IPS-18c (cell line): Measurements from ENCODE around the gene USP22.

Experiments
- H3K4me3 ChIP-seq: 2 replicates; pipeline ENCODE4 v1.7.0; 2013; ENCODE audit warnings: low read depth, mild to moderate bottlenecking, low read length, moderate library complexity; ENCODE audit not compliant: insufficient read depth
- H3K9me3 ChIP-seq: one replicate; pipeline ENCODE4 v1.6.1; 2013; ENCODE audit warnings: mild to moderate bottlenecking, low read length, moderate library complexity; ENCODE audit not compliant: control insufficient read depth, insufficient read depth

USP22 gene

DNA sequence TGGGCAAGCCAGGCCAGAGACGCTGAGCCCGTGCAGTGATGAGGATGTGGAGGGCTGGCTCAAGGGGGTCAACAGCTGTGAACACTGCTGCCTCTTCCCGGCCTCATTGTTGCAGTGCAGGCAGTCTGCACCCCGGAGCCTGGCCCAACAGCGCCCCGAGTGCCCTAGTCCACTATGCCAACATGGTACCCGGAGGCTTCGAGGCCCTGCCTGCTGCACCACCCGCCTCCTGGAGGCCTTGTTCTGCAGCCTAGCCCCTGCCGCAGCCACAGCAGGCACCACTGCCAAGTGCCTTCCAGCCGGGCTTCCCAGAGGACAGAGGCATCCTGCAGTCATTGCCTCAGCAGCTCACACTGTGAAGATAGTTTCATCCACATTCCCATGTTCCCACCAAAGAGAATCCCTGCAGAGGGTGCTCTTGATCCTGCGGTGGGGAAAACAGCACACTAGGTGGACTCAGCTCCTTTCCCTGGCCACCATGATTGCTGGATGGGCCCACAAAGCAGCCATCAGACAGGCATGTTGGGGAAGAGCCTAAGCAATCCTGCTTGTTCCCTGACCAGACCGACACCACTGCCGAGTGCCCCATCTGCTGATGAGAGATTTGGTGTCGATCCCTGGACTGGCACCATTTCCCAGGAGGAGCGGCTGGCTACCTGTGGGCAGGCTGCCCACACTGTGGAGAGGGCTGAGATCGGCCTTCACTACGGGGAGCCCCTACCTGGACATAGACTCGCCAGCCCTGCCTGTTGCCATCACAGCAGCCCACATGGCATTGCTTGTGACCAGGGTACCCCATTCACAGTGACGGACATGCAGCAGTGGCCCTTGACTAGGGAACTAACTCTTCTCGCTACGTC is 44.9 kb downstream of the USP22 start:
- no peak overlapping the region for H3K4me3 ChIP-seq
- H3K9me3 ChIP-seq: peaks cover 6% of the 10 kb centered on the region

- peaks cover 6% of the 10 kb centered on the region for H3K9me3 ChIP-seq
- no peak overlapping the region for H3K4me3 ChIP-seq
Measured at GRCh38 chr17:20996724-20997615, 45.8 kb downstream of the USP22 start.

DNA sequence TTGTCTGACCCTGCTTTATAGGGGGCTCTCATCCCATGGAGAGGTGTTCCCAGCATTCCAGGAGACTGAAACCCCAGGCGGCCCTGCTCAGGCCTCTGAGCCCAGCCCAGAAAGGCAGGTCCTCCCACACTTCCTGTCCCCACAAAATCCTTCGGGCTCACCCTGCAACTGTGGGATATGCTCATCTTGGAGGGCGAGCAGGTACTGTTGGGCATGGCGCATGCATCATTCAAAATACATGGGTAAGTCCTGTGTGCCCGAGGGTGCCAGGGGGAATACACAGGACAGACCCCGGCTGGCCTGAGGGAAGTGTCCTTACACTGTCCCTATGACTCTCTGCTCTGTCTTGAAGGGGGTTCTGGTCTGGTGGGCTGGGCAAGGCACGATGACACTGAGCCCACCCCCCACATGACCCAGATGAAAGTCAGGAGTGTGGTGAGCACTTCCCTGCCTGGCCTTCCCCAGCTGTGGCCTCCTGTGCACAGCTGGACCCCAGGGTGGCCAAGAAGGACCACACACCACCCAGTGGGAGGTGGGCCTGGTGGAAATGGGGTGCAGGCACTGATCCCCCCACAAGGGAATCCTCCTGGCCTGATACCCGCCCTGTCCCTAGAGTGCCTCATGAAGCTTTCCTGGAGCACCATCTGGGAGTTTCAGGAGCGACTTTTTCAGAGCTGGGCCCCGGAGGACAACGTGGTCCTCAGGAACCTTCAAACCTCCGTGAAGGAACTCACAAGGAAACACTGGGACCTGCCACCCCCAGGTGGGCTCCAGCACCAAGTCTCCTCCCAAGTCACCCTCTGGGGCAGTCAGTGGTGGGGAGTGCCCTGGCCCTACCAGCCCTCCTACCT is 46.7 kb downstream of the USP22 start:
- H3K4me3 ChIP-seq: no peak overlapping the region
- H3K9me3 ChIP-seq: peaks cover 6% of the 10 kb centered on the region

DNA sequence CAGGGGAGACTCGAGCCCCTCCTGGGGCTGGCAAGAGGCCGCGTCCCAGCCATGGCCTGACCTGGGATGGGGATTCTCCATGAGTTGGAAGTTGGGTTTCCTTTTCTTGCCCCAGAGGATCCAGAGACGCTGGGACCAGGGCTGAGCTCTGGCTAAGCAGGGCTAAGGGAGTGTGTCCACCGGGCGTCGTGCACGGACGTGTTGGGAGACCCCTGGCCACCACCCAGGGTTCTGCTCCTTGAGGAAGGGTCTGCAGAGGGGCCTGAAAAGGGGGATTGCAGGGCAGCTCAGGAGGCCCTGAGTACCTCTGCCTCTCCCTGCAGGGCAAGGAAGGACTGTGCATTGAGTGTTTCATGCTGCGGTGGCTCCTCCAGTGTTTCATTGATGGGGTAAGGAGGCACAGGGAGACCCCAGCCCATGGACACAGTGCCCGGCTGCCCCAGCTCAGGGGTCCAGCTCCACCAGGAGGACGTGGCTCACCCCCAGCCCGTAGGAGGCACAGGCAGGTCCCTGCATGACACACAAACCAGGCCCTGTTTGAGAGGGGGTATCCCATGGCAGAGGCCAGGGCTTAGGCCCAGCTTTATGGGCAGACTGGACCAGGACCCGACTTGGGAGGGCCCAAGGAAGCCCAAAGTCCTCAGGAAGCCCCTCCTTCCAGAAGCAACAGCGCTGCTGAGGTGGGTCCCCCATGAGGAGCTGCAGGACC is 47.5 kb downstream of the USP22 start:
- Histone ChIP-seq H3K9me3 (peaks cover 6% of the 10 kb centered on the region), H3K4me3 (no peak overlapping the region)

DNA sequence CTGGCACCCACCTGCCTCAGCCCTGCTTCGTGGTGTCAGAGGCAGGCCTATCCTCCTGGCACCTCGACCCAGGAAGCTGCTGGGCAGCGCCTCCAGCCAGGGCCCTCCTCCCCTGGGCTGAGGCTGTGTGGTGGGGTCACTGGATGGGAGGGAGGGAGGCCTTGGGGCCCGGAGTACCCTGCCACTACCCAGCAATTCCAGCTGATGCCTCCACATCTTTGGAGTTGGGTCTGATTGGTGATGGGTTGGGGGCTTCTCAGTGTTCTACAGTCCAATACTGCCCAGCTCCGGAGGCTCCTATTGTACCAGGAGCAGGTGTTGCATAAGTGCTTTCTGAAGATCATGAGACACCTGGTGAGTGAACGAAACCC is 48.0 kb downstream of the USP22 start:
- Histone ChIP-seq H3K9me3 (peaks cover 6% of the 10 kb centered on the region), H3K4me3 (no peak overlapping the region)

GRCh38 chr17:20993863-20994778 is 48.7 kb downstream of the USP22 start:
- no peak overlapping the region for H3K4me3 ChIP-seq
- peaks cover 6% of the 10 kb centered on the region for H3K9me3 ChIP-seq

DNA sequence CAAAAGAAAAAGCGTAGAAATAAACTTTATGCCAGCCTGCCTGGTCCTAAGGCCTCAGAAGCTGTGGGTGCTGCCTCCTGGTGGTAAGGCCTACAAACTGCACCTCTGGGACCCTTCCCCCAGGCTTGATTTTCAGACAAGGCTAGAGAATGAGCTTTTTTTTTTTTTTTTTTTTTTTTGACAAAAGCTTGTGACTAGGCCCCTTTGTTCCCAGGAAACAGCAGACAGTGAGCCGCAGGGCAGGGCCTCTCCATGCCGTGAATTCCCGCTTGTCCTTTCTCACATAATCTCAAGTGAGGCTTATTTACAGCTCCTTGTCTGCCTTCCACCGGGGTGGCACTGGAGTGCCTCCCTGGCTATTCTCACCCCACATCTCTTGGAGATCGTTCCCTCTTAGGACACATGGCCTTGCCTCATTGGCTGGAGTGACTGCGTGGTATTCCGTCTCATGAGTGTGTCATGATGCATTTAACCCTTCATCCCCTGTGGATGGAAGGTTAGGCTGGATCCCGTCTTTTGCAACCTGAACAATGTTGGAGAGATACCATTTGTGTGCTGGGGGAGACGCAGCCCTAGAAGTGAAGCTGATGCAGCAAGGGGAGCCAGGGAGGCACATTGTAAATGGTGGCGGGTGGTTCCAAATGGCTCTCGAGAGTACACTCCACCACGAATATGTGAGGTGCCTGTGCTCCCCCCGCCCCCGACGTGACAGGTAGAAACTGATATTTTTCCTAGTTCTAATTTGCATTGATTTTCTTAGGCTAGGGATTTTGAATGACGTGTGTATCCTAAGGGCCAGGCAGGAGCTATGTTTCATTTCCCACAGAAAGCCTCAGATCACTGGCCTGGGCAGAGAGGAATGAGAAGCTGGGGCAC is 49.6 kb downstream of the USP22 start:
- no peak overlapping the region for H3K4me3 ChIP-seq

GRCh38 chr17:20992416-20992815 is 50.4 kb downstream of the USP22 start:
- Histone ChIP-seq H3K9me3 (peaks cover 6% of the 10 kb centered on the region), H3K4me3 (no peak overlapping the region)

More for the DNA sequence above, 49.6 kb downstream of the USP22 start:
- H3K9me3 ChIP-seq: peaks cover 6% of the 10 kb centered on the region

DNA sequence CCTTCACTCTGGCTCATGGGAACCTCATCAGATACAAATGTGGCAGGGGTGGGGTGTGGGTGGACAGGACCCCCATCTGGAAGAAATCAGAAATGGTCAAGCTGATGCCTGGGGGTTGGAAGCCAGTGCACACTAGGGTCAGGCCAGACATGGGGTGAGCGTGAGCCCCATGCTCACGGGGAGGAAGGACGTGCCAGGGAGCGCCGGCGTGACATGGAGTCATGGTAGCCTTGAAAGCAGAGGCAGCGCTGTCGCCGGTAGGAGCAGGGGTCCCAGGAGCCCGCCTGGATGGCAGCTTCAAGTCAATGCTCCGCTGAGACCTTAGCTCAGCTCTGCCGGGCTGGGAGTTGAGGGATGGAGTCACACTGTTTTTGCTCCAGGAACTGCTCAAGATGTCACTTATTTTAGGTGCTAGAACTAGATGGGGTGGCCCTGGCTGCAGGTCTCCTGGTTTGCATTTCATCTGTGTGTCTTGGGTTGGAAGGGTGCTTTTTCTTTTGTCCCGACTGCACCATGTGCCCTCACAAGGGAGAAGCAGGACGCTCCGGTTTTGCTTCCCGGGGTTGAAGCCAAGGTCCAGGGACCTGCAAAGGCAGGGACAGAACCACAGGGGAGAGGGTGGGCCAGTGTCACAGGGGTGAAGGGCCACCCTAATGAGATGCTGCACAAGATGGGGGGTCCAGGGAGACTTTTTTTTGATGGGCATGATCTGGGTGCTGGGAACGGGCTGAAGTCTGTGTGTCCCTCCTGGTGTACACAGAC is 51.4 kb downstream of the USP22 start:
- Histone ChIP-seq H3K4me3 (no peak overlapping the region), H3K9me3 (peaks cover 6% of the 10 kb centered on the region)

GRCh38 chr17:20989991-20990855 is 52.6 kb downstream of the USP22 start:
- peaks cover 6% of the 10 kb centered on the region for H3K9me3 ChIP-seq
- H3K4me3 ChIP-seq: no peak overlapping the region

DNA sequence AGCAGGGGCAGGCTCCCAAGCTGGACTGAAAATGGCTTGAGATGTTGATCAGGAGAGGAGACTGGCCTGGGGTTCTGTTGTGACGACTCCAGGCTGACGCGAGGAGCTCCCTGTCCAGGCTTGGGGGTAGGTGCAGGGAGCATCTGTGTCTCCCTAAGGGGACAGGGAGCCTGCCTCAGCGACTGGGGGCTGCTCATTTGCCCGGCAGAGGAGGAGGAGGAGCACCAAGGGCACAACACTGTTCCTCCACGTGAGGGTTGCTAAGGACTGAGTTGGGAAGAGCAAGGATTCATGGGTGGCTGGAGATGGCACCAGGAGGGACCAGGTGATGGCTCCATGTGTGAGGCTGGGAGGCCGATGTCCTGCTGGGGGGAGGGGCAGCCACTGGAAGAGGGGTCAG is 53.3 kb downstream of the USP22 start:
- no peak overlapping the region for H3K4me3 ChIP-seq
- H3K9me3 ChIP-seq: peaks cover 6% of the 10 kb centered on the region

GRCh38 chr17:20988896-20989295 is 53.9 kb downstream of the USP22 start:
- peaks cover 2% of the 10 kb centered on the region for H3K9me3 ChIP-seq
- no peak overlapping the region for H3K4me3 ChIP-seq

DNA sequence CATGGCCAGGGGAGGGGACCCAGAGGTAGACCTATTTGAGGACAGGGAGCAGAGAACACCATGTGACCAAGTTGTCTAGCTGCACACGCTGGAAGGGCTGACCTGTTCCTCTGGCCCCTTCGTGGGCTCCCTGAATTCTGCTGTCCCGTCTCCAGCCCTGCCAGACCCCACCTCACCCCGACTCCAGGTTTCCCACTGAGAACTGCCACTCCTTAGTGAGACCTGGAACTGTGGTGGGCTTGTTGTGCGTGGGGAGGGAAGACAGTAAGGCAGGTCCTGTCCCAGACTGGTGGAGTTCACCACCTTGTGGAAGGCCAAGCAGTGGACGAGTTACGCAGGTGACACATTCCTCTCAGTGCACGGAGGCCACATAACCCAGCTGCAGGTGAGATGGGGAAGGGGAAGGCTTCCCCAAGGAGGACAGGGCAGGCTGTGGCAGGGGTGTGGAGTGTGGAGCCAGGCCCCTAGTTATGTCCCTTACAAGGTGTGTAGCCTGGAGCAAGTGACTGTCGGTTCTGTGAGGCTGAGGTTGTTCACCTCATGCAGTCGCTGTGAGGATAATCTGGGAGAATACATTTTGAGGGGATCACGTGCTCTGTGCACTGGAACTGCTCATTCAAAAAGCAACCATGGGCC is 54.7 kb downstream of the USP22 start:
- Histone ChIP-seq H3K4me3 (no peak overlapping the region), H3K9me3 (peaks cover 6% of the 10 kb centered on the region)
